Loucy (cell line): ENCODE measurements around the gene RNFT2.

ENCODE experiments used
- H2AFZ ChIP-seq: fragments of 200-600 bp; sonication (generic); 2 replicates; pipeline ENCODE4 v1.6.0; 2016; ENCODE audit warnings: antibody characterized with exemption, mild to moderate bottlenecking, low read length, moderate library complexity
- H3F3A ChIP-seq: fragments of 200-600 bp; 2 replicates; pipeline ENCODE4 v1.6.0; 2016; ENCODE audit warnings: antibody characterized with exemption, low read depth, mild to moderate bottlenecking
- H3K27me3 ChIP-seq: fragments of 200-600 bp; sonication (generic); 2 replicates; pipeline ENCODE4 v1.6.1; 2014; ENCODE audit warnings: low read length, mild to moderate bottlenecking; ENCODE audit not compliant: insufficient read depth, poor library complexity, severe bottlenecking
- H3K36me3 ChIP-seq: fragments of 200-600 bp; sonication (generic); 2 replicates; pipeline ENCODE4 v1.6.1; 2016; ENCODE audit warnings: low read length; ENCODE audit not compliant: insufficient read depth
- H3K4me1 ChIP-seq: fragments of 200-600 bp; sonication (generic); 2 replicates; pipeline ENCODE4 v1.5.1; 2014; ENCODE audit warnings: low read length, mild to moderate bottlenecking; ENCODE audit not compliant: insufficient read depth, poor library complexity, severe bottlenecking
- H3K4me2 ChIP-seq: fragments of 200-600 bp; sonication (generic); 2 replicates; pipeline ENCODE4 v1.6.0; 2014; ENCODE audit warnings: antibody characterized with exemption, low read length, low read depth, mild to moderate bottlenecking; ENCODE audit not compliant: poor library complexity, severe bottlenecking
- H3K4me3 ChIP-seq: fragments of 200-600 bp; sonication (generic); 2 replicates; pipeline ENCODE4 v1.5.1; 2014; ENCODE audit warnings: low read length, mild to moderate bottlenecking, mixed read lengths; ENCODE audit not compliant: poor library complexity, severe bottlenecking
- H3K79me2 ChIP-seq: fragments of 200-600 bp; sonication (generic); 2 replicates; pipeline ENCODE4 v1.6.1; 2014; ENCODE audit warnings: low read length; ENCODE audit not compliant: insufficient read depth
- H3K9ac ChIP-seq: fragments of 200-600 bp; sonication (generic); 2 replicates; pipeline ENCODE4 v1.6.0; 2014; ENCODE audit warnings: mild to moderate bottlenecking, low read depth, low read length, moderate library complexity; ENCODE audit not compliant: poor library complexity, severe bottlenecking
- H3K9me2 ChIP-seq: fragments of 200-600 bp; sonication (generic); replicated peaks from 2 replicates; pipeline ENCODE4 v1.6.1; 2016; ENCODE audit warnings: low read depth, low read length, mixed read lengths
- H3K9me3 ChIP-seq: fragments of 200-600 bp; sonication (generic); 2 replicates; pipeline ENCODE4 v1.6.1; 2014; ENCODE audit warnings: mild to moderate bottlenecking, antibody characterized with exemption, low read length, low read depth; ENCODE audit not compliant: insufficient read depth
- H4K20me1 ChIP-seq: fragments of 200-600 bp; sonication (generic); 2 replicates; pipeline ENCODE4 v1.6.0; 2014; ENCODE audit warnings: antibody characterized with exemption, low read length, mild to moderate bottlenecking; ENCODE audit not compliant: insufficient read depth, poor library complexity, severe bottlenecking
- CTCF ChIP-seq: fragments of 200-600 bp; sonication (generic); conservative IDR thresholded peaks from 2 replicates; pipeline ENCODE4 v1.5.1; 2014; ENCODE audit warnings: mild to moderate bottlenecking, antibody characterized with exemption, low read length
- EZH2phosphoT487 ChIP-seq: fragments of 200-600 bp; IDR thresholded peaks from 2 replicates; pipeline ENCODE4 v1.6.1; 2018; ENCODE audit warnings: antibody characterized with exemption, mild to moderate bottlenecking, moderate library complexity, borderline replicate concordance

Gene RNFT2

GRCh38 chr12:116860263-116860662 lies 122.1 kb downstream of the RNFT2 start:
- H3K9me2 ChIP-seq = no peaks in the 10 kb centered on the region
- H3K79me2 ChIP-seq = no peaks in the 10 kb centered on the region
- no peaks in the 10 kb centered on the region for H3K9me3 ChIP-seq
- no peaks in the 10 kb centered on the region for H3K27me3 ChIP-seq
- H3K4me2 ChIP-seq = no peak overlapping the region
- H3K9ac ChIP-seq = no peak overlapping the region
- TF ChIP-seq EZH2phosphoT487 (no peak), CTCF (no peak)
- no peaks in the 10 kb centered on the region for H3F3A ChIP-seq
- peaks cover 7% of the 10 kb centered on the region for H3K4me1 ChIP-seq
- H3K36me3 ChIP-seq = no peaks in the 10 kb centered on the region
- H3K4me3 ChIP-seq = no peak overlapping the region
- no peaks in the 10 kb centered on the region for H4K20me1 ChIP-seq
- no peak overlapping the region for H2AFZ ChIP-seq

- H3K79me2 ChIP-seq = no peaks in the 10 kb centered on the region
- H3K27me3 ChIP-seq = no peaks in the 10 kb centered on the region
- H3K9me2 ChIP-seq = no peaks in the 10 kb centered on the region
- TF ChIP-seq EZH2phosphoT487 = no peak
- TF ChIP-seq CTCF = no peak
- H3K4me1 ChIP-seq = peaks cover 7% of the 10 kb centered on the region
- H3F3A ChIP-seq = no peaks in the 10 kb centered on the region
- peak overlapping the region; percentile 9 for H3K4me2 ChIP-seq
- no peak overlapping the region for H3K9ac ChIP-seq
- H3K9me3 ChIP-seq = no peaks in the 10 kb centered on the region
- H2AFZ ChIP-seq = no peak overlapping the region
- H3K36me3 ChIP-seq = no peaks in the 10 kb centered on the region
- no peak overlapping the region for H3K4me3 ChIP-seq
- no peaks in the 10 kb centered on the region for H4K20me1 ChIP-seq
These were observed 123.2 kb downstream of the RNFT2 start for GRCh38 chr12:116861320-116861719.

GRCh38 chr12:116862167-116862566 lies 124.1 kb downstream of the RNFT2 start:
- Histone ChIP-seq H3K4me2 (no peak overlapping the region), H3K79me2 (no peaks in the 10 kb centered on the region), H3K4me1 (peaks cover 7% of the 10 kb centered on the region)

More at GRCh38 chr12:116862167-116862566, 124.1 kb downstream of the RNFT2 start:
- TF ChIP-seq CTCF = no peak
- no peak for TF ChIP-seq EZH2phosphoT487
- Histone ChIP-seq H3K4me3 (no peak overlapping the region), H3K9ac (no peak overlapping the region), H3K36me3 (no peaks in the 10 kb centered on the region), H3K9me3 (no peaks in the 10 kb centered on the region), H3F3A (no peaks in the 10 kb centered on the region), H4K20me1 (no peaks in the 10 kb centered on the region), H3K9me2 (no peaks in the 10 kb centered on the region), H2AFZ (no peak overlapping the region), H3K27me3 (no peaks in the 10 kb centered on the region)
